NCI-H2196 (cell line): ENCODE results near the gene SLC7A4.
"Not testable (repeated sequence)": the region's sequence is repeated elsewhere in the genome, so short reads cannot be mapped to it uniquely, and the experiment has no call there.

ENCODE experiments used
- DNase-seq: peaks from one replicate; lab custom pipeline; 2025; ENCODE audit not compliant: unreplicated experiment; lab: John Stamatoyannopoulos, UW

SLC7A4 gene

DNA sequence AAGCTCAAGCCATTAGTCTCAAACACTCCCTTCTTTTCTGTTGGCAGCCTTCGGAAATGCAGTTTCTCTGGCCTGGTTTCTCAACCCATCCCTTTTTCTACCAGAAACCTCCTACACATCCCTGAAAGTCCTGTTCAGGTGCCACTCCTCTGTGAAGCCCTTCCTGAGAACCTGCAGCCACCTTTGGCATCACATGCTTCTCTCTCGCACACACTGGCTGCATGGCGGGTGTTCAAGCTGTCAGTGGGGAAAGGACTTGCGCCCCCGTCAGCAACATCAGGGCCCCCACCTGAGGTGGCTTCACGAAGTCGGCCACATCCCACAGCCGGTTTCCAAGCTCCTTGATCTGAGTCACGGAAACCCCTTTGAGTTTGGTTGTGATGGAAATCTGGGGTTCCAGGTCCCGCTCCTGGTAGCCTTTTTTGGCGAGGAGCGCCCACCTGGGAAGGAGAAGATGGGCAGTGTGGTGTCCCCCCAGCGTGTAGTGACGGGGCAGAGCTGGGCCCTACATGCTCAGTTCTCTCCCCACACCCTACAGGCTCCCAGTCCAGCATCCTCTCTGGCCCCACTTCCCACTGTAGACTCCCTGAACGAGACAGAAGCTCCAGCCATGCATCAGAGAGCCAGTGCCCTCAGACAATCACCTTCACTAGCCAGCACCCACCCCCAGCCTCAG is 11.6 kb upstream of the SLC7A4 start:
- DNase-seq: no peak

DNA sequence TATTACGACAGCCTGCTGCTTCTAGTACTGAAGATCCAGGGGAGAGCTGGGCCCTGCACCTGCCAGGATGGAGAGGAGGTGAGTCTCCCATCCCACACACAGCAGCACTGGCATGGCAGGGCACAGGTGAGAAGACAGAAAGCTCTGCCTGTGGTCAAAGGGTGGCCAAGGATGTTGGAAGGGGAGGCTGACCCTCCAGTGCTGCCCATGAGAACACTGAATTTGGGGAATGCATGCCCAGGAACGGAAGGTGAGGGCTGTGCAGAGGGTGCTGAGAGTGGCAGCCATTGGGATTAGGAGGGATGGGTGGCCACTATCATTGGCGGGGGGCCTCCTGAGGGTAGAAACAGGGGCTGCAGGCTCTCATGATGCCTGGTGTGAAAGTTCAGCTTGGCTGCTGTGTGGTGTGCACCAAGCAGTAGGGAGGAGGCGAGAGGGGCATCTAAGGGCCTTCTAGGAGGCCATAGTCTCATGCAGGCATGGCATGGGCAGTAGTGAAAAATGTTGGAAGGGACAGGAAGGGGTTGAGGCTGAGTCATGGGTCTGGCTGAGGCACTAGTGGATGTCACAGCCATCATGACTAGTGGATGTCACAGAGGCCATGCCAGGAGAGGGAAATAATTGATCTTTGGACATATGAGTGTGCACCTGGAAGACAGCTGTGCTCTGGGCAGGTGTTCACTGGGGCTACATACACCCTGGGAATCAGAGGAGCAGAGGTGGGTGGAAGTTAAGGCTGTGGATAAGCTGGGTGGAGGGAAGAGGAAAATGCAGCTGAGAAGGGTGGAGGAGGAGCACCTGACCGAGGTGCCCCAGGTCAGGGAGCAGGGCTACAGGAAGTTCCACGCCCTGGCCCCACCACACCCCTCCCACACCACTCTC is 10.9 kb upstream of the SLC7A4 start:
- DNase-seq: no peak

DNA sequence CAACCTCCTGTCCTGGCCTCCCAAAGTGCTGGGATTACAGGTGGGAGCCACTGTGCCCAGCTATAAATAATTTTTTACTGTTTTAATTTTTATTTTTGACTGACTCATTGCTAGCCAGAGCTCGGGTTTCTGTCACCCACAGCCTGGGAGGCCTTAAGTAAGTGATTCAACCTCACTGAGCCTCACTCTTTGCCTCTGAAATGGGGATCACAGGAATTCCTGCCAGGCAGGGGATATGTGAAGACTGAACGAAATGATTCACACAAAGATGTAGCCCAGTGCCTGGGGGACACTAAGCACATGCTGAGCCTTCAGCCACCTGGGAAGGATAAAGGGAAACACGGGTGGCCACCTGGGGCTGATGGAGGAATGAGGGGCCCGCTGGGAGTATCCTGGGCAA is 9.6 kb upstream of the SLC7A4 start:
- DNase-seq: no peak

DNA sequence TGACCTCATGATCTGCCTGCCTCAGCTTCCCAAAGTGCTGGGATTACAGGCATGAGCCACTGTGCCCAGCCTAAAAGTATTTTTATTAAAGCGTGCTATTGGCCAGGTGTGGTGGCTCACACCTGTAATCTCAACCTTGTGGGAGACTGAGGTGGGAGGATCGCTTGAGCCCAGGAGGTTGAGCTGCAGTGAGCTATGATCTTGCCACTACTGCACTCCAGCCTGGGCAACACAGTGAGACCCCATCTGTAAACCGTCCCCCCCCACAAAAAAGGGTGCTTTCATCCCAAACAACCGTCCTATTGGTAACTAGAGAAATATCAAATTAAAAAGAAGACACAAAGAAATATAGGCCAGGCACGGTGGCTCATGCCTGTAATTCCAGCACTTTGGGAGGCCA is 6.8 kb upstream of the SLC7A4 start:
- not testable (repeated sequence) for DNase-seq

GRCh38 chr22:21038405-21038804 is 6.0 kb upstream of the SLC7A4 start:
- DNase-seq: no peak

DNA sequence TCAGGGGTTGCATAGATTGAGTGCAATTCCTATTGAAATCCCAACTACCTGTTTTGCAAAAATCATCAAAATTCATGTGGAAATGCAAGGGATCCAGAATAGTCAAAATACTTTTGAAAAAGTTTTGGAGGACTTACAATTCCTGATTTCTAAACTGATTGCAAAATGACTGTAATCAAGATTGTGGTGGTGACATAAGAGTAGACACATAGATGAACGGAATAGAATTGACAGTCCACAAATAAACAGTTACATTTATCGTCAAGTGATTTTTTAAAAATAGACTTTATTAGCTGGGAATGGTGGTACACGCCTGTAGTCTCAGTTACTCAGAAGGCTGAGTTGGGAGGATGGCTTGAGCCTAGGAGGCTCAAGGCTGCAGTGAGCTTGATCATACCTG is 2.6 kb upstream of the SLC7A4 start:
- DNase-seq: no peak

DNA sequence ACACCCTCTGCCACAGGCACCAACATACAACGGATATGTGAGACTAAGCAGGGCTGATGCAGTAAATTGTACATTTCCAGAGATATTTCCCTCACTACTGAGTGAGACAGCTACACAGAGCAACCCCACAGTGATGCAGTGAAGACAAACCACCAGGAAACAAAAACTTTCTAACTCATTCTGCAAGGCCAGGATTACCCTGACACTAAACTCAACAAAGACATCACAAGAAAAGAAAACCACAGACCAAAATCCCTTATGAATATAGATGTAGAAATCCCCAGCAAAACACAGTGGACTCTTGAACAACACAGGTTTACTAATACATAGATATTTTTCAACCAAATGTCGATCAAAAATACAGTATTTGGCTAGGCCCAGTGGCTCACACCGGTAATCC is 1.5 kb upstream of the SLC7A4 start:
- no peak for DNase-seq

GRCh38 chr22:21032868-21033688 is 717 bp upstream of the SLC7A4 start:
- DNase-seq: no peak

- DNase-seq: no peak
These were observed 770 bp downstream of the SLC7A4 start for GRCh38 chr22:21031545-21032036.

GRCh38 chr22:21030621-21031544 is 1.5 kb downstream of the SLC7A4 start:
- no peak for DNase-seq

- DNase-seq: no peak
These were observed 2.3 kb downstream of the SLC7A4 start for GRCh38 chr22:21030032-21030431.

GRCh38 chr22:21029486-21030025 is 2.8 kb downstream of the SLC7A4 start:
- DNase-seq: no peak

DNA sequence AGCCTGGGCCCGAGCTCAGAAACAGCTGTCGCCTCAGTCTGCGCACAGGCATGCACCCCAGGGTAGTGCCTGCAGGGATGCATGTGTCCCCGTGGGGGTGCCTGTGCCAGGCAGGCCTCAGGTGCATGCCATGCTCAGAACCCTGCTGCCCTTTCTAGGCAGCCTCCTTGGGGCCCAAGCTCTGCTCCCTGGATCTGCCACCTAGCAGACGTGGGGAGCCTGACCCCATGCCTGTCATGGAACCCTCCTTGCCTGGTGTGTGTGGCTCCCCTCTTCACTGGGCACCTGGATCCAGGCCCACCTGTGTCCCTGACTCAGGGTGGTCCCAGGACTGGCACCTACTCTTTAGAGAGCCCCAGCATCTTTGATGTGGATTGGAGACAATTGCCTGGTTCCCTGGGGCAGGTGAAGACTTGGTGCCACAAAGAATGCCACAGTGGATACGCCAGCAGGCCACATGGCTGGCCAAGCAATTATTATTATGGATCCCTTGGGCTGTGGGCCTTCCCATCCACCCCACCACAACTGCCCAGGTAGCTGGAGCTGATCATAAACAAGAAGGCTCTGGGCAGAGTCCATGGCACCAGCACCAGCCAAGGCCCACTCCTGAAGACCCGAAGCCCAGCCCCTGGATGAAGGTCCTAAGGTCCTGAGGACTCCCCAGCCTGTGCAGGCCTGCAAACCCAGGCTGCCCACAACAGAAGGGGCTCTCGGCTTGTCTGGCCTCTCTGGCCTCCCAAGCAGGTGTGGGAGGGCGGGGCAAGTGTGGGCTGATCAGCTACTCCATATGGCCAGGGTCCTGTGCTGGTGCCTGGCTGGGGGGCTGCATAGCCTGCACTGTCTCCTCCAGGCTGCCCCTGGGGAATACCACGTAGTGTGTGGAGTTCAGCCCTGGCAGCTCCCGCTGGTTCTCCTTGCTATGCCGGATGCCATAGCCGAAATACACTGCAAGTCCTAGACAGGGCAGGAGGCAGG is 3.8 kb downstream of the SLC7A4 start:
- DNase-seq: no peak

GRCh38 chr22:21026783-21027692 is 5.3 kb downstream of the SLC7A4 start:
- DNase-seq: peak; percentile 43

DNA sequence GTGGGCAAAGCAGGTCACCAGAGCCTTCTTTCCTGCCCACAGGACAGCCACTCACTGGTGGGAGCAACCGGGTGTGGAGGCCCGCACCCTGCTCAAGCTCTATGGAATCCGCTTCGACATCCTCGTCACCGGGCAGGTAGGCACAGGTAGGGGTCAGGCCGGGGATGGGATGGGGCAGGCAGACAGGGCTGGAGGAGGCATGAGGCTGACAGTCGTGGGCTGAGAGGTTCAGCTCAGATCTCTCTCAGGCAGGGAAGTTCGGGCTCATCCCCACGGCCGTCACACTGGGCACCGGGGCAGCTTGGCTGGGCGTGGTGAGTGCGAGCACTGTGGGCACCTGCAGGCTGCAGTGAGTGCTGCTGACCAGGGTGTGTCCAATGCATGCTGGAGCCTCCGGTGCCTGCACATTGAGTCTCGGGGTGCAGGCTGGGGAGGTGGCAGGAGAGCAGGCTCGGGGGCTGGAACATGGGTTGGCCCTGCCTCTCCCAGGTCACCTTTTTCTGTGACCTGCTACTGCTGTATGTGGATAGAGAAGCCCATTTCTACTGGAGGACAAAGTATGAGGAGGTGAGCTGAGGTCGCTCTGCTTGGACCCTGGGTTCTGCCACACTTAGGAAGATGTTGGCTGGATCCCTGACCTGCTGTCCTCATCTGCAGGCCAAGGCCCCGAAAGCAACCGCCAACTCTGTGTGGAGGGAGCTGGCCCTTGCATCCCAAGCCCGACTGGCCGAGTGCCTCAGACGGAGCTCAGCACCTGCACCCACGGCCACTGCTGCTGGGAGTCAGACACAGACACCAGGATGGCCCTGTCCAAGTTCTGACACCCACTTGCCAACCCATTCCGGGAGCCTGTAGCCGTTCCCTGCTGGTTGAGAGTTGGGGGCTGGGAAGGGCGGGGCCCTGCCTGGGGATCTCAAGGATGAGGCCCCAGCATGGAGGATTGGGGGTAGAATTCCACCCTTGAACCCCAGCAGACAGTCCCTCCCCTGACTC is 6.3 kb downstream of the SLC7A4 start:
- no peak for DNase-seq

DNA sequence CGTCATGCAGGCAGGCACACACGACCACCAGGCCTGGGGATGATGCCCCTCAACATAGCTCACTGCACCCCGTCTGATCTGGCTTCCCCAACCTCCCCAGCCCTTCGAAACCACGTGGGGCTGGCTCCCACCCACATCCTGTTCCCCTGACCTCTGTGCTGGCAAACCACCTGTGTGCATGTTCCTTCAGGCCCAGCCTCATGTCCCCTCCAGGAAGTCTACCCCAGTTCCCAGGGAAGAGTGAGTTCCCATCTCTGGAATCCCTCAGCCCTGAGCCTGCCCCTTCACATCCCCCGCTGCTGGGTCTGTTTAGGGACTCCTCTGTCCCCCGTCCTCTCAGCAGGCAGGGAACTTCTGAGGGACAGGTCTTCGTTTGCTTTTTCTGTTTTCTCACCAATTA is 7.1 kb downstream of the SLC7A4 start:
- DNase-seq: no peak
